ENCODE data around the gene ZHX3. TPM values are rescaled to one million over a fixed set of nuclear protein-coding genes. Genes with fewer than 3 reads are reported as not detected.

The ZHX3 gene
- total and polyA plus RNA-seq, 2 of the 13 experiments (the other 11 are each of a cell fraction or from before 2014, with no cell fraction given), result 8.4 to 11.7 TPM

DNA sequence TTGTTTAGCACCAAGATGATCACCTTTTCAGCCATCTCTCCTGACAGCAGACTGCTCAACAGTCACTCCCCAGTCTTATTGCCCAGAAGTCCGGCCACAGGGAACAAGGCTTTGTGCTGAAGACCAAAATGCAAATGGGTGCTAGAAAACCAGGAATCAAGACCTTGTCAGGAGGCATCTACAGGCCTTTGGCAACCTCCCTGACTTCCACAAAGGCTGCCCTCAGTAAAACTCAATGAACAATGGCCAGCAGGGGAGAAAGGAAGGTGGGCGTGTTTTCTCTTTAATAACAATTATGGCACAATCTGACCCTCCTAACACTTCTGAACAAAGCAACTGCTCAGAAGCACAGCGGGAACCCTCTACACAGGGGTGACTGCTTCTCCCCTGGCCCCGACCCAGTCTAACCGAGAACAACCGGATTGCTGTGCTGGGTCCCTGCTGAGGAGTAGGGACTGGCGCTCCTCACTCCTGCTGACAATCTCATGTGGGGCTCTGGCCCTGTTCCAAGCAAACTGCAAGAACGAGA lies 138.6 kb downstream of the ZHX3 start:
- no peak for DNase-seq (ENCODE audit: low spot score)
- in situ Hi-C loops (cut with HindIII; ENCODE audit: extremely low pct_ligation_motif_present, low pct_unique_long_range_greater_than_20kb), result no loop called here
- FAIRE-seq, result no peak
- TF ChIP-seq IKZF5 (CRISPR knock-in tag; IDR thresholded peaks at IDR 0.05) (no peak), ZNF776 (CRISPR knock-in tag; IDR thresholded peaks at IDR 0.05) (no peak), ZNF407 (CRISPR knock-in tag; IDR thresholded peaks at IDR 0.05; ENCODE audit: not compliant biosample characterization) (no peak), KDM2A (CRISPR knock-in tag; IDR thresholded peaks at IDR 0.05; ENCODE audit: borderline replicate concordance, low read depth) (0 out of 2 replicates have a peak, but pooled peaks have one; percentile 19), FLYWCH1 (CRISPR knock-in tag; IDR thresholded peaks at IDR 0.05) (no peak), KLF16 (CRISPR knock-in tag; IDR thresholded peaks at IDR 0.05) (no peak), REPIN1 (CRISPR knock-in tag; IDR thresholded peaks at IDR 0.05; ENCODE audit: borderline replicate concordance, low read depth) (no peak), HIVEP1 (CRISPR knock-in tag; IDR thresholded peaks at IDR 0.05) (0 out of 2 replicates have a peak, but pooled peaks have one; percentile 42), ZNF235 (CRISPR knock-in tag; IDR thresholded peaks at IDR 0.05; ENCODE audit: borderline replicate concordance) (0 out of 2 replicates have a peak, but pooled peaks have one; percentile 6)
- TF ChIP-seq, protein P1, sequence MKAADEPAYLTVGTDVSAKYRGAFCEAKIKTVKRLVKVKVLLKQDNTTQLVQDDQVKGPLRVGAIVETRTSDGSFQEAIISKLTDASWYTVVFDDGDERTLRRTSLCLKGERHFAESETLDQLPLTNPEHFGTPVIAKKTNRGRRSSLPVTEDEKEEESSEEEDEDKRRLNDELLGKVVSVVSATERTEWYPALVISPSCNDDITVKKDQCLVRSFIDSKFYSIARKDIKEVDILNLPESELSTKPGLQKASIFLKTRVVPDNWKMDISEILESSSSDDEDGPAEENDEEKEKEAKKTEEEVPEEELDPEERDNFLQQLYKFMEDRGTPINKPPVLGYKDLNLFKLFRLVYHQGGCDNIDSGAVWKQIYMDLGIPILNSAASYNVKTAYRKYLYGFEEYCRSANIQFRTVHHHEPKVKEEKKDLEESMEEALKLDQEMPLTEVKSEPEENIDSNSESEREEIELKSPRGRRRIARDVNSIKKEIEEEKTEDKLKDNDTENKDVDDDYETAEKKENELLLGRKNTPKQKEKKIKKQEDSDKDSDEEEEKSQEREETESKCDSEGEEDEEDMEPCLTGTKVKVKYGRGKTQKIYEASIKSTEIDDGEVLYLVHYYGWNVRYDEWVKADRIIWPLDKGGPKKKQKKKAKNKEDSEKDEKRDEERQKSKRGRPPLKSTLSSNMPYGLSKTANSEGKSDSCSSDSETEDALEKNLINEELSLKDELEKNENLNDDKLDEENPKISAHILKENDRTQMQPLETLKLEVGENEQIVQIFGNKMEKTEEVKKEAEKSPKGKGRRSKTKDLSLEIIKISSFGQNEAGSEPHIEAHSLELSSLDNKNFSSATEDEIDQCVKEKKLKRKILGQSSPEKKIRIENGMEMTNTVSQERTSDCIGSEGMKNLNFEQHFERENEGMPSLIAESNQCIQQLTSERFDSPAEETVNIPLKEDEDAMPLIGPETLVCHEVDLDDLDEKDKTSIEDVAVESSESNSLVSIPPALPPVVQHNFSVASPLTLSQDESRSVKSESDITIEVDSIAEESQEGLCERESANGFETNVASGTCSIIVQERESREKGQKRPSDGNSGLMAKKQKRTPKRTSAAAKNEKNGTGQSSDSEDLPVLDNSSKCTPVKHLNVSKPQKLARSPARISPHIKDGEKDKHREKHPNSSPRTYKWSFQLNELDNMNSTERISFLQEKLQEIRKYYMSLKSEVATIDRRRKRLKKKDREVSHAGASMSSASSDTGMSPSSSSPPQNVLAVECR (CRISPR knock-in tag; IDR thresholded peaks at IDR 0.05; ENCODE audit: borderline replicate concordance), result no peak

More for the DNA sequence above, 138.6 kb downstream of the ZHX3 start:
- H3K27me3 ChIP-seq (ENCODE audit: control insufficient read depth in 1 of 2, insufficient read depth in 2 of 2, low read length in 2 of 2), result no peaks in the 10 kb centered on the region
- no TSS peak for BruUV-seq (replicated peaks)
- H3K9me3 ChIP-seq (ENCODE audit: low read length), result no peaks in the 10 kb centered on the region
- CTCF ChIA-PET (ENCODE audit: low intra/inter-chr PET ratio, low total read pairs), result no interaction called here
- POLR2A ChIA-PET, result no interaction called here
- H3K4me1 ChIP-seq (ENCODE audit: insufficient read depth, low read length), result peaks cover 12% of the 10 kb centered on the region
- H3K79me2 ChIP-seq (ENCODE audit: insufficient read depth, low read length), result no peaks in the 10 kb centered on the region
- 96% methylated on average over 8 of the region's 8 CpGs for WGBS (ENCODE audit: low lambda C conversion rate)
- intact Hi-C loops (cut with micrococcal nuclease; ENCODE audit: unreplicated experiment), result no loop called here
- peak; percentile 3; the same call in 2 of the 3 replicates for ATAC-seq
- no peak overlapping the region for H2AFZ ChIP-seq (ENCODE audit: low read length)
- no peak overlapping the region for H3K27ac ChIP-seq (ENCODE audit: extremely low read length, insufficient read depth, low read length)
- H3K4me2 ChIP-seq (ENCODE audit: low read depth, low read length), result no peak overlapping the region
- H4K20me1 ChIP-seq (ENCODE audit: insufficient read depth, low read length), result no peaks in the 10 kb centered on the region
- H3K9ac ChIP-seq (ENCODE audit: insufficient read depth, low read depth, low read length), result no peak overlapping the region
- peaks cover 10 to 27% of the 10 kb centered on the region in 2 experiments for H3K36me3 ChIP-seq (replicated peaks in 1 of 2; ENCODE audit: control insufficient read depth in 1 of 2, insufficient read depth in 2 of 2, low read length in 2 of 2)
- H3K4me3 ChIP-seq (replicated peaks in 1 of 3; ENCODE audit: insufficient read depth in 1 of 3, low read depth in 2 of 3, low read length in 3 of 3), result no peak overlapping the region
